Endodermal cell (in vitro differentiated cells): Measurements from ENCODE around the gene SEPTIN2. TPM values are rescaled to one million over a fixed set of nuclear protein-coding genes. Genes with fewer than 3 reads are reported as not detected.

Experiments used
- DNase-seq: peaks from one replicate; pipeline ENCODE4 v3.0.0-alpha.2; 2017
- H3K27ac ChIP-seq: 2 replicates; pipeline ENCODE4 v1.5.1; 2013; ENCODE audit warnings: mild to moderate bottlenecking, low read depth, low read length, moderate library complexity
- H3K27me3 ChIP-seq: 2 replicates; pipeline ENCODE4 v1.6.1; 2013; ENCODE audit warnings: mild to moderate bottlenecking, low read length, moderate library complexity; ENCODE audit not compliant: insufficient read depth, control insufficient read depth, poor library complexity, severe bottlenecking
- H3K36me3 ChIP-seq: 2 replicates; pipeline ENCODE4 v1.7.0; 2013; ENCODE audit warnings: mild to moderate bottlenecking, low read length, moderate library complexity; ENCODE audit not compliant: control insufficient read depth, insufficient read depth
- H3K4me1 ChIP-seq: one replicate; pipeline ENCODE4 v1.7.0; 2013; ENCODE audit warnings: low read length; ENCODE audit not compliant: control insufficient read depth, insufficient read depth
- H3K4me3 ChIP-seq: 2 replicates; pipeline ENCODE4 v1.5.1; 2013; ENCODE audit warnings: mild to moderate bottlenecking, low read length, moderate library complexity
- H3K9ac ChIP-seq: 2 replicates; pipeline ENCODE4 v1.6.1; 2013; ENCODE audit warnings: mild to moderate bottlenecking, low read length, moderate library complexity; ENCODE audit not compliant: poor library complexity, severe bottlenecking; ENCODE audit errors: extremely low read depth
- H3K9me3 ChIP-seq: 2 replicates; pipeline ENCODE4 v1.6.1; 2013; ENCODE audit warnings: mild to moderate bottlenecking, low read length, moderate library complexity; ENCODE audit not compliant: control insufficient read depth
- H3K27ac Mint-ChIP-seq: 2 replicates; pipeline ENCODE4 v1.8.0; 2020; ENCODE audit warnings: mixed read lengths
- H3K27me3 Mint-ChIP-seq: 2 replicates; pipeline ENCODE4 v1.8.0; 2021; ENCODE audit warnings: mild to moderate bottlenecking, mixed read lengths; ENCODE audit not compliant: insufficient read depth
- H3K36me3 Mint-ChIP-seq: 2 replicates; pipeline ENCODE4 v1.8.0; 2020; ENCODE audit warnings: low read depth, mixed read lengths
- H3K4me1 Mint-ChIP-seq: 2 replicates; pipeline ENCODE4 v1.8.0; 2020; ENCODE audit warnings: mixed read lengths
- H3K4me3 Mint-ChIP-seq: 2 replicates; pipeline ENCODE4 v1.8.0; 2020; ENCODE audit warnings: mild to moderate bottlenecking, moderate library complexity, mixed read lengths
- H3K9me3 Mint-ChIP-seq: 2 replicates; pipeline ENCODE4 v1.8.0; 2020; ENCODE audit warnings: mild to moderate bottlenecking, mixed read lengths
- CTCF ChIP-seq: fragments of 200-600 bp; sonication (generic); conservative IDR thresholded peaks from 2 replicates; pipeline ENCODE4 v1.5.0; 2021; ENCODE audit warnings: antibody characterized with exemption, mild to moderate bottlenecking
- WGBS, 2 experiments: methylation state at CpG; one replicate each; pipeline versions ENCODE4 v1.1.5 to v1.1.7; 2013; ENCODE audit warnings: missing lambda C conversion rate in 2 of 2, mixed read lengths in 1 of 2; ENCODE audit not compliant: insufficient coverage in 1 of 2, insufficient read length in 1 of 2; 5-methylcytosine and 5-hydroxymethylcytosine counted together
- total RNA-seq, 2 donors: library from RNA; stranded (reverse); fragmentation: NEBNext Ultra II Directional in 1 of 2; extraction: Animal tissue kit (Norgen Biotek cat#: 25700) in 1 of 2; gene quantifications; 2 replicates in 1 of 2; 3 replicates in 1 of 2; pipeline ENCODE4 v1.2.1, GENCODE V29; 2021

The SEPTIN2 gene
- total RNA-seq, 2 donors from 2014 or later = 365 to 380 TPM

GRCh38 chr2:241280291-241280690, 35.4 kb upstream of the SEPTIN2 start:
- Mint-ChIP-seq H3K4me3 (no peak overlapping the region), H3K36me3 (peaks cover 12% of the 10 kb centered on the region), H3K27me3 (no peaks in the 10 kb centered on the region), H3K4me1 (peaks cover 12% of the 10 kb centered on the region), H3K9me3 (no peaks in the 10 kb centered on the region), H3K27ac (no peak overlapping the region)
- Histone ChIP-seq H3K4me1 (peaks cover 13% of the 10 kb centered on the region), H3K27ac (no peak overlapping the region), H3K27me3 (no peaks in the 10 kb centered on the region), H3K9ac (no peak overlapping the region), H3K4me3 (no peak overlapping the region), H3K9me3 (peaks cover 11% of the 10 kb centered on the region), H3K36me3 (peaks cover 3% of the 10 kb centered on the region)
- DNase-seq = no peak
- no peak for TF ChIP-seq CTCF
- WGBS, 2 experiments = 88 to 97% methylated on average over 3 to 4 of the region's 4 CpGs

GRCh38 chr2:241282555-241282954, 33.2 kb upstream of the SEPTIN2 start:
- TF ChIP-seq CTCF = no peak
- no peak overlapping the region for H3K27ac ChIP-seq
- Mint-ChIP-seq H3K36me3 (peaks cover 17% of the 10 kb centered on the region), H3K9me3 (no peaks in the 10 kb centered on the region), H3K27ac (no peak overlapping the region), H3K4me3 (no peak overlapping the region), H3K27me3 (no peaks in the 10 kb centered on the region), H3K4me1 (peaks cover 12% of the 10 kb centered on the region)
- H3K9me3 ChIP-seq = no peaks in the 10 kb centered on the region
- 83 to 85% methylated on average over 3 to 5 of the region's 5 CpGs for WGBS, 2 experiments
- no peaks in the 10 kb centered on the region for H3K27me3 ChIP-seq
- H3K36me3 ChIP-seq = peaks cover 7% of the 10 kb centered on the region
- H3K9ac ChIP-seq = no peak overlapping the region
- H3K4me1 ChIP-seq = peaks cover 13% of the 10 kb centered on the region
- no peak for DNase-seq
- no peak overlapping the region for H3K4me3 ChIP-seq

- H3K27ac ChIP-seq = no peak overlapping the region
- 88 to 100% methylated on average over 1 of the region's 1 CpG for WGBS, 2 experiments
These were observed 30.1 kb upstream of the SEPTIN2 start for GRCh38 chr2:241285596-241285995.

More at GRCh38 chr2:241285596-241285995, 30.1 kb upstream of the SEPTIN2 start:
- H3K4me1 Mint-ChIP-seq = no peaks in the 10 kb centered on the region
- no peak overlapping the region for H3K4me3 Mint-ChIP-seq
- no peaks in the 10 kb centered on the region for H3K9me3 ChIP-seq
- H3K4me3 ChIP-seq = no peak overlapping the region
- DNase-seq = no peak
- peaks cover 7% of the 10 kb centered on the region for H3K36me3 ChIP-seq
- no peaks in the 10 kb centered on the region for H3K9me3 Mint-ChIP-seq
- no peaks in the 10 kb centered on the region for H3K27me3 Mint-ChIP-seq
- no peak overlapping the region for H3K27ac Mint-ChIP-seq
- H3K9ac ChIP-seq = no peak overlapping the region
- H3K4me1 ChIP-seq = peaks cover 2% of the 10 kb centered on the region
- no peaks in the 10 kb centered on the region for H3K27me3 ChIP-seq
- peaks cover 19% of the 10 kb centered on the region for H3K36me3 Mint-ChIP-seq
- TF ChIP-seq CTCF = no peak
